ENCODE results near the gene LBX1.
"Not testable (repeated sequence)": the region's sequence is repeated elsewhere in the genome, so short reads cannot be mapped to it uniquely, and the experiment has no call there.

The LBX1 gene

DNA sequence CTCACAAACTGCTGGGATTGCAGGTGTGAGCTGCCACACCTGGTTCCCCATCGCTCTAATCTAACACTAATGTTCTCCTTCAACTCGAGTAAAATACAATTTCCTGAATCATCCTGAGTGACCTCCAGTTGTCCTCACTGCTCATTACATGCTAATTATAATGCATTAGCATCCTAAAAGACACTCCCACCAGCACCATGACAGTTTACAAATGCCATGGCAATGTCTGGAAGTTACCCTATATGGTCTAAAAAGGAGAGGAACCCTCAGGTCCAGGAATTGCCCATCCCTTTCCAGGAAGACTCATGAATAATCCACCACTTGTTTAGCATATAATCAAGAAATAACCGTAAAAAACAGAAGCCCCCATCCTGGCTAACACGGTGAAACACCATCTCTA, 26.6 kb downstream of the LBX1 start:
- DNase-seq (ENCODE audit: low spot score): not testable (repeated sequence)

DNA sequence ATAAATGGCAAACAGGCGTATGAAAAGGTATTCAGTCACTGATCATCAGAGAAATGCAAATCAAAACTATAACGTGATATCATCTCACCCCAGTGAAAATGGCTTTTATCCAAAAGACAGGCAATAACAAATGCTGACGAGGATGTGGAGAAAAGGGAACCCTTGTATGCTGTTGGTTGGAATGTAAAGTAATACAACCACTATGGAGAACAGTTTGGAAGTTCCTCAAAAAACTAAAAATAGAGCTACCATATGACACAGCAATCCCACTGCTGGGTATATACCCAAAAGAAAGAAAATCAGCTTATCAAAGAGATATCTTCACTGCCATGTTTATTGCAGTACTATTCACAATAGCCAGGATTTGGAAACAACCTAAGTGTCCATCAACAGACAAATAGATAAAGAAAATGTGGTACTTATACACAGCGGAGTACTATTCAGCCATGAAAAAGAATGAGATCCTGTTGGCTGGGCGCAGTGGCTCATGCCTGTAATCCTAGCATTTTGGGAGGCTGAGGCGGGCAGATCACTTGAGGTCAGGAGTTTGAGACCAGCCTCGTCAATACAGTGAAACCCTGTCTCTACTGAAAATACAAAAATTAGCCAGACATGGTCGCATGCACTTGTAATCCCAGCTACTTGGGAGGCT, 30.8 kb downstream of the LBX1 start:
- not testable (repeated sequence) for DNase-seq (ENCODE audit: low spot score)

DNA sequence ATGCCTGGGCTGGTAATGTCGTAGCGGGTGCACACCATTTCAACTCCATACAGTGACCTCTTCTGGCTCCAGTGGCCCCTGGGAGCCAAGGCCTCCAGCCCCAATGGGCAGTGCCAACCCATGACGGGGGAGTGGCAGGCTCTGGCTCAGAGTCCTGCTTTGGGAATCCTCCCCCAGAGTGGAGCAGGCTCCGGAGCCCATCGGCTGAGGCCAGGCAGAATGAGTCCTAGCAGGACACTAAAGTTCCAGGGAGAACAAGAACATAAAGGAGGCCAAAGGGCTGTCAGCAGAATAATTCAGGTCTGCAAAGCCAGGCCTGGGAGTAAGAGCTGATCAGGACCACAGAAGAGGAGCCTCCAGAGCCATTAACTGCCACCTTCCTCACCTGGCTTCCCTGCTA, 33.3 kb downstream of the LBX1 start:
- DNase-seq (ENCODE audit: low spot score): no peak

DNA sequence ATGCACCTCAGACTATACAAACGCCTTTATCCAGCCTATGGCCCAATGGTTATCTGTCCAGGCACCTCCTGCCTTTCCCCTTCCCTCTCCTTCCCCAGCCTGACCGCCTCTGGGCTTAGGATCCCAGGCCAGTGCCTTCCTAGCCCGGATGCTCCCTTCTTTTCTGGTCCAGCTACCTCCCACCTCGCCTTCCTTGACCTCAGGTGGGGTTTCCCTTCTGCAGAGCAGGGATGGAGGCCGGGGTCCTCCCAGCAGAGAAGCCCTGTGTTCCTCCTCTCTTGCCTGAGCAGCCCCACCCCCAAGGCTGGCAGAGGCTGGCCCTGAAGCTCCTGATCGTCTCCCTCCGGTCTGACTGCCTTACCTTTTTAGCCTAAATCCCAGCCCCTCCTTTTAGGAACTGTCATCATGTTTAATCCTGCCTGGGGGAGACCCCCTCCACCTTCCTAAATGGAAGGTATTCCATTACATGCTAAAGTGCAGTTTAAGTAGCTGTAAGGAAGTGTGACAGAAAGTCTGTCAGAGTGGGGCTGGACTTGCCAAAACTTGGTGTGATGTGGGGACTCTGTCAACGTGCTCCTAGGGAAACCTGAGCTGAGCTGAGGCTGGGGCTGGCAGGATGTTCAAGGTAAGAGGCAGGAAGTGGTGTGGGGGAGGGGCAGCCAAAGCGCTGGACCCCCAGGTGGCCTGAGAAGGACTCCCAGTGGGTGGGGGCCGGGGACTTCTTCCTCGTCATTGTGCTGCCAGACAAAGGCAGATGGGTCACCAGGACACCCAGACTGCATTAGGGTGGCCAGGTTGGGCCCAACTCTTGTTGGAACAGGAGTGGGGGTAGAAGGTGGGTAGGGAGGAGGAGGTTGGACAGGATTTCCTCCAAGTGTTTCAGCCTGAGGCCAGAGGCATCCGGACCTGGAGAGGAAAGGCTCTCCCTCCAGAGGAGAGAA, 39.5 kb downstream of the LBX1 start:
- DNase-seq (ENCODE audit: low spot score): no peak

DNA sequence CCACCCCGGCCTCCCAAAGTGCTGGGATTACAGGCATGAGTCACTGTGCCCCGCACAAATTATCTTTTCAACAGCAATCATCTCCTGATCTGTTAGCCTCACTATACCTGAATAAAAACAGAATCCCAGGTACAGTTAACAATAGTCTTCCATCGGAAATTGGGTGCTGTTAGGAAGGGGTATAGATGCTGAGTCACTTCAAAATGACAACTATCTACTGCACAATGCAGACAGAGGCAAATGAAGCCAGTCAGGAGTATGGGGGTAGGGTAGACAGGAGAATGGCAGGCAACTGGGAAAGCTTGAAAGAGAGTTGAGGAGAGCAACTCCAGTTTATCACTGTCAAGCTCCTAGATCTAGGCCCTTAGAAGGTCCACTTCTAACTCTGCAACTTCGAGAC, 40.3 kb downstream of the LBX1 start:
- DNase-seq (ENCODE audit: low spot score): no peak

DNA sequence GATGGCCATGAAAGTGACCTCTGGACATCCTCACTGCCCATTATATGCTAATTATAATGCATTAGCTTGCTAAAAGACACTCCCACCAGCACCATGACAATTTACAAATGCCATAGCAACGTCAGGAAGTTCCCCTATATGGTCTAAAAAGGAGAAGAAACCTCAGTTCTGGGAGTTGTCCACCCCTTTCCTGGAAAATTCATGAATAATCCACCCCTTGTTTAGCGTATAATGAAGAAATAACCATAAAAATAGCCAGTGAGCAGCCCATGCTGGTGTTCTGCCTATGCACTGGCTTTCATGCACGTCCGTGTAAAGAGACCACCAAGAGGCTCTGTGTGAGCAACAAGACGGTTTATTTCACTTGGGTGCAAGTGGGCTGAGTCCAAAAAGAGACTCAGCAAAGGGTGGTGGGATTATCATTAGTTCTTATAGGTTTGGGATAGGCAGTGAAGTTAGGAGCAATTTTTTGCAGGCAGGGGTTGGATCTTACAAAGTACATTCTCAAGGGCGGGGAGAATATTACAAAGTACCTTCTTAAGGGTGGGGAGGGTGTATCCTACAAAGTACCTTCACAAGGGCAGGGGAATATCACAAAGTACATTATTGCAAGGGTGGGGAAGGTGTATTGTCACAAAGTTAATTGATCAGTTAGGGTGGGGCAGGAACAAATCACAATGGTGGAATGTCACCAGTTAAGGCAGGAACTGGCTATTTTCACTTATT, 45.6 kb downstream of the LBX1 start:
- DNase-seq (ENCODE audit: low spot score): no peak

DNA sequence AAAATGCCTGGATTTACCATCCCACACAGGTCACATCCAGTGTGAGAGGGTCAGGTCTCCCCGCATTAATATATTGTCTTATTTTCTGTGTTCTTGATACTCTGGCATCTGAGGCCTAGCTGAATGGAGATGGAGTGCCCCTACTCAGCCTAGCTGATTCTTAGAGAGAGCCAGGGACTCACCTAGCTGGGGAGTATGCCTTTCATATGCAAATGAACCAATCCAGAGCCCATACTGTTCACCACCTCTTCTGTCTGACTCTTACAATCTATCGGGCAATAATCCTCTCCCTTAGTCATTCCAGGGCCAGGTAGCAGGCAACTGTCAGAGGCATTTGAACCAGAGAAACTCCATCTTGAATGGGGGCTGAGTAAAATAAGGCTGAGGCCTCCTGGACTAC, 46.3 kb downstream of the LBX1 start:
- no peak for DNase-seq (ENCODE audit: low spot score)
